Transverse colon (tissue), 3 donors: ENCODE measurements around the gene SH3TC2.

Experiments
- EP300 ChIP-seq: sonication (generic); formaldehyde crosslinking; IDR thresholded peaks from one replicate; pipeline ENCODE4 v1.6.1; 2017; ENCODE audit warnings: antibody characterized with exemption, low read depth
- TF ChIP-seq, protein P1 (sequence below), 5 experiments: fragments of 200-600 bp in 3 of 5; fragments of 450-650 bp in 2 of 5; sonication (generic) in 3 of 5; IDR thresholded peaks; 1 replicate in 2 of 5; 2 replicates in 3 of 5; pipeline ENCODE4 v1.5.1; 2016 to 2017; ENCODE audit warnings: antibody characterized with exemption in 5 of 5, inconsistent platforms in 3 of 5, mild to moderate bottlenecking in 2 of 5, moderate library complexity in 1 of 5

DNA sequence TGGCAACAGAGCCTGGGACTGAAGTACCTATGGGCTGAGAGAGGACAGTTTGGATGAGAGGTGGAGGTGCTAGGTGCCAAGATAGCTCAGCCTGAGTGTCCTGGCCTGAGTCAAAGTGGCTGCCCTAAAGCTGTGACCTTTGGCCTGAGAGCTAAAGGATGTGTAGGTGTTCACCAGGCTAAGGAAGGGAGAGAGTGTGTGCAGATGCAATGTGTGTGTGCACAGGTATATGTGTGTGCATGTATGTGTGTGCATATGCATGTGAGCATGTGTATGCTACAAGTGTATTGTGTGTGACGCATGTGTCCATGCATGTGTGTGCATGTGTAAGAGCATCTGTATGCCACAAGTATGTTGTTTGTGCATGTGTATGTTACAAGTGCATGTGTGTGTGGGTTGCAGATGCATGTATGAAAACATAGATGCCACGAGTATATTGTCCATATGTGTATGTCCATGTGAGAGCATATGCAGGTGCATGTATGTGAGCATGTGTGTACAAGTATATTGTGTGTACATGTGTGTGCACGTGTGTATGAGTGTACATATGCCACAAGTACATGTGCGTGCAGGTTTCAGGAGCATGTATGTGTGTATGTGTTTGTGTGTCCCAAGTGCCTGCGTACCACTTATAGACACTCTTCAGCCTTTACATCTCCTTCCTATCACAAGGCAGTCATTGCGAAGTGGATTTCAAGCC, 102.6 kb downstream of the SH3TC2 start:
- TF ChIP-seq, protein P1, sequence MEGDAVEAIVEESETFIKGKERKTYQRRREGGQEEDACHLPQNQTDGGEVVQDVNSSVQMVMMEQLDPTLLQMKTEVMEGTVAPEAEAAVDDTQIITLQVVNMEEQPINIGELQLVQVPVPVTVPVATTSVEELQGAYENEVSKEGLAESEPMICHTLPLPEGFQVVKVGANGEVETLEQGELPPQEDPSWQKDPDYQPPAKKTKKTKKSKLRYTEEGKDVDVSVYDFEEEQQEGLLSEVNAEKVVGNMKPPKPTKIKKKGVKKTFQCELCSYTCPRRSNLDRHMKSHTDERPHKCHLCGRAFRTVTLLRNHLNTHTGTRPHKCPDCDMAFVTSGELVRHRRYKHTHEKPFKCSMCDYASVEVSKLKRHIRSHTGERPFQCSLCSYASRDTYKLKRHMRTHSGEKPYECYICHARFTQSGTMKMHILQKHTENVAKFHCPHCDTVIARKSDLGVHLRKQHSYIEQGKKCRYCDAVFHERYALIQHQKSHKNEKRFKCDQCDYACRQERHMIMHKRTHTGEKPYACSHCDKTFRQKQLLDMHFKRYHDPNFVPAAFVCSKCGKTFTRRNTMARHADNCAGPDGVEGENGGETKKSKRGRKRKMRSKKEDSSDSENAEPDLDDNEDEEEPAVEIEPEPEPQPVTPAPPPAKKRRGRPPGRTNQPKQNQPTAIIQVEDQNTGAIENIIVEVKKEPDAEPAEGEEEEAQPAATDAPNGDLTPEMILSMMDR (IDR thresholded peaks at IDR 0.05) = no peak
- TF ChIP-seq EP300 = no peak
